NCI-H1436 treated with DMSO at 0.1 percent for 48 hours (cell line): ENCODE measurements around the gene ASCC1.
"Not testable (repeated sequence)": the region's sequence is repeated elsewhere in the genome, so short reads cannot be mapped to it uniquely, and the experiment has no call there.

Experiments
- DNase-seq: peaks from one replicate; lab custom pipeline; 2025; lab: John Stamatoyannopoulos, UW

Gene ASCC1

GRCh38 chr10:72215611-72216549 is at the start of gene ASCC1, which contains the start of gene ANAPC16:
TSS of gene ASCC1 (minus strand) at chr10:72216276. CDS start at chr10:72213298, 2,978 bp downstream.
TSS of gene ANAPC16 (plus strand) at chr10:72216012. CDS start at chr10:72223915, 7,903 bp downstream.
- peak; percentile 23 for DNase-seq

- DNase-seq, result no peak
Measured at GRCh38 chr10:72265508-72265907, 49.4 kb upstream of the ASCC1 start.

GRCh38 chr10:72264536-72264935 is 48.5 kb upstream of the ASCC1 start:
- DNase-seq, result no peak

- peak; percentile 91 for DNase-seq
Measured at GRCh38 chr10:72263613-72264241, 47.7 kb upstream of the ASCC1 start.

GRCh38 chr10:72261784-72262404 is 45.8 kb upstream of the ASCC1 start:
- DNase-seq, result no peak

- DNase-seq, result no peak
Measured at GRCh38 chr10:72260976-72261783, 45.1 kb upstream of the ASCC1 start.

GRCh38 chr10:72260239-72260975 is 44.3 kb upstream of the ASCC1 start:
- DNase-seq, result peak; percentile 85

GRCh38 chr10:72259491-72260238 is 43.6 kb upstream of the ASCC1 start:
- no peak for DNase-seq

GRCh38 chr10:72258617-72259016 is 42.5 kb upstream of the ASCC1 start:
- DNase-seq, result no peak

GRCh38 chr10:72257051-72257892 is 41.2 kb upstream of the ASCC1 start:
- DNase-seq, result no peak

GRCh38 chr10:72255977-72256729 is 40.1 kb upstream of the ASCC1 start:
- no peak for DNase-seq

- peak; percentile 24 for DNase-seq
Measured at GRCh38 chr10:72254813-72255568, 38.9 kb upstream of the ASCC1 start.

- no peak for DNase-seq
Measured at GRCh38 chr10:72253578-72253977, 37.5 kb upstream of the ASCC1 start.

GRCh38 chr10:72252972-72253371 is 36.9 kb upstream of the ASCC1 start:
- no peak for DNase-seq

- DNase-seq, result no peak
Measured at GRCh38 chr10:72251635-72252034, 35.6 kb upstream of the ASCC1 start.

- DNase-seq, result no peak
Measured at GRCh38 chr10:72250666-72251065, 34.6 kb upstream of the ASCC1 start.

- not testable (repeated sequence) for DNase-seq
Measured at GRCh38 chr10:72249176-72249862, 33.2 kb upstream of the ASCC1 start.
